Muscle layer of colon (tissue), 2 donors: Measurements from ENCODE around the gene SEPTIN6.
"Not testable (repeated sequence)": the region's sequence is repeated elsewhere in the genome, so short reads cannot be mapped to it uniquely, and the experiment has no call there.

Source experiments
- H3K27ac ChIP-seq: one replicate; pipeline ENCODE4 v1.7.0; 2013; ENCODE audit warnings: low read depth, mild to moderate bottlenecking, low read length, moderate library complexity
- H3K27me3 ChIP-seq, 2 donors: one replicate each; pipeline ENCODE4 v1.7.0; 2013; ENCODE audit warnings: low read length in 2 of 2, mild to moderate bottlenecking in 2 of 2; ENCODE audit not compliant: insufficient read depth in 2 of 2, control insufficient read depth in 1 of 2
- H3K36me3 ChIP-seq: one replicate; pipeline ENCODE4 v1.7.0; 2013; ENCODE audit warnings: mild to moderate bottlenecking, low read length; ENCODE audit not compliant: insufficient read depth
- H3K4me1 ChIP-seq: one replicate; pipeline ENCODE4 v1.7.0; 2013; ENCODE audit warnings: mild to moderate bottlenecking, low read length; ENCODE audit not compliant: insufficient read depth
- H3K4me3 ChIP-seq, 2 donors: one replicate each; pipeline ENCODE4 v1.7.0; 2013; ENCODE audit warnings: low read length in 2 of 2, low read depth in 1 of 2, mild to moderate bottlenecking in 1 of 2, moderate library complexity in 1 of 2
- H3K9ac ChIP-seq: one replicate; pipeline ENCODE4 v1.7.0; 2013; ENCODE audit warnings: low read length
- H3K9me3 ChIP-seq: one replicate; pipeline ENCODE4 v1.7.0; 2013; ENCODE audit warnings: mild to moderate bottlenecking, low read length
- donor health status: abdominal sarcoma.
- donor health status: Adenocarcinoma of cecum.

Gene SEPTIN6

GRCh38 chrX:119687661-119688413 is 5.1 kb downstream of the SEPTIN6 start:
- Histone ChIP-seq H3K4me3 (no peak overlapping the region), H3K4me1 (peaks cover 41% of the 10 kb centered on the region), H3K9ac (peak overlapping the region; percentile 22), H3K9me3 (no peaks in the 10 kb centered on the region), H3K27me3 (no peaks in the 10 kb centered on the region), H3K36me3 (no peaks in the 10 kb centered on the region), H3K27ac (peak overlapping the region; percentile 52)

GRCh38 chrX:119686087-119686691 is 6.8 kb downstream of the SEPTIN6 start:
- peak overlapping the region; percentile 20 for H3K9ac ChIP-seq
- H3K36me3 ChIP-seq, result no peaks in the 10 kb centered on the region
- no peaks in the 10 kb centered on the region for H3K27me3 ChIP-seq
- no peaks in the 10 kb centered on the region for H3K9me3 ChIP-seq
- no peak overlapping the region for H3K4me3 ChIP-seq
- peak overlapping the region; percentile 13 for H3K27ac ChIP-seq
- peaks cover 41% of the 10 kb centered on the region for H3K4me1 ChIP-seq

- Histone ChIP-seq H3K4me1 (peaks cover 41% of the 10 kb centered on the region), H3K27ac (peak overlapping the region; percentile 13), H3K27me3 (no peaks in the 10 kb centered on the region), H3K9ac (no peak overlapping the region), H3K36me3 (no peaks in the 10 kb centered on the region), H3K4me3 (peak overlapping the region in 1 of 2 donors; percentile 0), H3K9me3 (no peaks in the 10 kb centered on the region)
Observed at GRCh38 chrX:119685225-119686066, 7.5 kb downstream of the SEPTIN6 start.

GRCh38 chrX:119684916-119685224 is 8.1 kb downstream of the SEPTIN6 start:
- H3K4me3 ChIP-seq, result peak overlapping the region in 1 of 2 donors; percentile 0
- peak overlapping the region; percentile 13 for H3K27ac ChIP-seq
- H3K4me1 ChIP-seq, result peaks cover 41% of the 10 kb centered on the region
- no peaks in the 10 kb centered on the region for H3K27me3 ChIP-seq
- no peaks in the 10 kb centered on the region for H3K9me3 ChIP-seq
- no peak overlapping the region for H3K9ac ChIP-seq
- H3K36me3 ChIP-seq, result no peaks in the 10 kb centered on the region

- H3K4me1 ChIP-seq, result peaks cover 41% of the 10 kb centered on the region
- H3K36me3 ChIP-seq, result not testable (repeated sequence)
Observed at GRCh38 chrX:119684312-119684711, 8.7 kb downstream of the SEPTIN6 start.

GRCh38 chrX:119682019-119682989 is 10.7 kb downstream of the SEPTIN6 start:
- H3K4me3 ChIP-seq, result no peak overlapping the region
- no peaks in the 10 kb centered on the region for H3K9me3 ChIP-seq
- no peak overlapping the region for H3K27ac ChIP-seq
- H3K4me1 ChIP-seq, result peaks cover 31% of the 10 kb centered on the region
- H3K36me3 ChIP-seq, result no peaks in the 10 kb centered on the region
- H3K9ac ChIP-seq, result no peak overlapping the region
- H3K27me3 ChIP-seq, result no peaks in the 10 kb centered on the region

More at GRCh38 chrX:119684312-119684711, 8.7 kb downstream of the SEPTIN6 start:
- H3K4me3 ChIP-seq, H3K9ac ChIP-seq, H3K27me3 ChIP-seq, H3K9me3 ChIP-seq: not testable (repeated sequence)
- peak overlapping the region; percentile 13 for H3K27ac ChIP-seq

- H3K27ac ChIP-seq, result no peak overlapping the region
Observed at GRCh38 chrX:119677654-119677981, 15.3 kb downstream of the SEPTIN6 start.

GRCh38 chrX:119676949-119677653 is 15.9 kb downstream of the SEPTIN6 start:
- Histone ChIP-seq H3K36me3 (no peaks in the 10 kb centered on the region), H3K4me3 (no peak overlapping the region), H3K4me1 (peaks cover 21% of the 10 kb centered on the region), H3K9me3 (no peaks in the 10 kb centered on the region), H3K27me3 (no peaks in the 10 kb centered on the region), H3K27ac (no peak overlapping the region), H3K9ac (peak overlapping the region; percentile 39)

More at GRCh38 chrX:119677654-119677981, 15.3 kb downstream of the SEPTIN6 start:
- H3K9ac ChIP-seq, result no peak overlapping the region
- no peaks in the 10 kb centered on the region for H3K27me3 ChIP-seq
- no peaks in the 10 kb centered on the region for H3K36me3 ChIP-seq
- no peaks in the 10 kb centered on the region for H3K9me3 ChIP-seq
- peaks cover 21% of the 10 kb centered on the region for H3K4me1 ChIP-seq
- no peak overlapping the region for H3K4me3 ChIP-seq

GRCh38 chrX:119673336-119673735 is 19.6 kb downstream of the SEPTIN6 start:
- H3K27ac ChIP-seq, result no peak overlapping the region

GRCh38 chrX:119672426-119672825 is 20.5 kb downstream of the SEPTIN6 start:
- H3K9ac ChIP-seq, result no peak overlapping the region

More at GRCh38 chrX:119673336-119673735, 19.6 kb downstream of the SEPTIN6 start:
- Histone ChIP-seq H3K36me3 (no peaks in the 10 kb centered on the region), H3K9me3 (no peaks in the 10 kb centered on the region), H3K4me1 (peaks cover 34% of the 10 kb centered on the region), H3K4me3 (no peak overlapping the region), H3K9ac (no peak overlapping the region), H3K27me3 (no peaks in the 10 kb centered on the region)

More at GRCh38 chrX:119672426-119672825, 20.5 kb downstream of the SEPTIN6 start:
- no peak overlapping the region for H3K4me3 ChIP-seq
- no peaks in the 10 kb centered on the region for H3K9me3 ChIP-seq
- H3K36me3 ChIP-seq, result no peaks in the 10 kb centered on the region
- H3K27me3 ChIP-seq, result no peaks in the 10 kb centered on the region
- H3K27ac ChIP-seq, result no peak overlapping the region
- peaks cover 31% of the 10 kb centered on the region for H3K4me1 ChIP-seq
